GM19397 (cell line): ENCODE measurements around the gene IGLL5.
"Not testable (repeated sequence)": the region's sequence is repeated elsewhere in the genome, so short reads cannot be mapped to it uniquely, and the experiment has no call there.

Experiments used
- ATAC-seq: cut with Tn5 transposase; IDR thresholded peaks from one replicate; pipeline ENCODE4 v1.9.1; 2021; ENCODE audit warnings: mild to moderate bottlenecking, moderate library complexity; ENCODE audit not compliant: unreplicated experiment

Gene IGLL5

GRCh38 chr22:22899342-22900080 is 11.9 kb downstream of the IGLL5 start:
- ATAC-seq, result not testable (repeated sequence)

GRCh38 chr22:22900527-22901205 is 13.1 kb downstream of the IGLL5 start:
- ATAC-seq, result not testable (repeated sequence)

GRCh38 chr22:22901578-22902218 is 14.1 kb downstream of the IGLL5 start:
- ATAC-seq, result no peak

GRCh38 chr22:22902247-22903001 is 14.8 kb downstream of the IGLL5 start:
- no peak for ATAC-seq

GRCh38 chr22:22903355-22903777 is 15.8 kb downstream of the IGLL5 start:
- no peak for ATAC-seq

GRCh38 chr22:22903781-22904192 is 16.2 kb downstream of the IGLL5 start:
- ATAC-seq, result not testable (repeated sequence)

GRCh38 chr22:22904736-22905135 is 17.1 kb downstream of the IGLL5 start:
- not testable (repeated sequence) for ATAC-seq

GRCh38 chr22:22906391-22906790 is 18.8 kb downstream of the IGLL5 start:
- not testable (repeated sequence) for ATAC-seq

GRCh38 chr22:22906907-22907550 is 19.4 kb downstream of the IGLL5 start:
- ATAC-seq, result no peak

GRCh38 chr22:22907551-22908494 is 20.2 kb downstream of the IGLL5 start:
- ATAC-seq, result no peak

- no peak for ATAC-seq
Observed at GRCh38 chr22:22908495-22908861, 20.9 kb downstream of the IGLL5 start.

- ATAC-seq, result no peak
Observed at GRCh38 chr22:22908941-22909604, 21.5 kb downstream of the IGLL5 start.

- ATAC-seq, result no peak
Observed at GRCh38 chr22:22909605-22910271, 22.1 kb downstream of the IGLL5 start.

- no peak for ATAC-seq
Observed at GRCh38 chr22:22910272-22911240, 22.9 kb downstream of the IGLL5 start.

GRCh38 chr22:22911327-22912134 is 23.9 kb downstream of the IGLL5 start:
- no peak for ATAC-seq
